ENCODE results near the gene TMEM63A.

GRCh38 chr1:225838793-225839192 lies 43.4 kb downstream of the TMEM63A start:
- TF ChIP-seq EZH2phosphoT487 (conservative IDR thresholded peaks at IDR 0.05; ENCODE audit: low read length) (no peak), CTCF (IDR thresholded peaks at IDR 0.05; ENCODE audit: insufficient read depth, low read length, poor library complexity, severe bottlenecking) (no peak)

Measured in SU-DHL-6 (cell line).